OCI-LY1 (cell line): Measurements from ENCODE around the gene PCED1B.

Experiments
- CTCF ChIP-seq: fragments of 200-600 bp; sonication (generic), shearing (Covaris generic); IDR thresholded peaks from 2 replicates; pipeline ENCODE4 v1.5.1; 2017; ENCODE audit warnings: mild to moderate bottlenecking, antibody characterized with exemption, low read length, moderate library complexity, mixed read lengths
- EZH2 ChIP-seq: fragments of 200-600 bp; sonication (generic), shearing (Covaris generic); IDR thresholded peaks from 2 replicates; pipeline ENCODE4 v1.8.0; 2017; ENCODE audit warnings: borderline replicate concordance, mixed run types, mild to moderate bottlenecking, antibody characterized with exemption, low read length, moderate library complexity, mixed read lengths

GRCh38 chr12:47111854-47112253 lies 32.4 kb downstream of the PCED1B start:
- TF ChIP-seq CTCF (no peak), EZH2 (no peak)
